ENCODE data around the gene SENP6. TPM values are rescaled to one million over a fixed set of nuclear protein-coding genes. Genes with fewer than 3 reads are reported as not detected.

SENP6 gene
- total and polyA plus RNA-seq, 4 donors: 12.2 to 42.3 (median 26.8) TPM

DNA sequence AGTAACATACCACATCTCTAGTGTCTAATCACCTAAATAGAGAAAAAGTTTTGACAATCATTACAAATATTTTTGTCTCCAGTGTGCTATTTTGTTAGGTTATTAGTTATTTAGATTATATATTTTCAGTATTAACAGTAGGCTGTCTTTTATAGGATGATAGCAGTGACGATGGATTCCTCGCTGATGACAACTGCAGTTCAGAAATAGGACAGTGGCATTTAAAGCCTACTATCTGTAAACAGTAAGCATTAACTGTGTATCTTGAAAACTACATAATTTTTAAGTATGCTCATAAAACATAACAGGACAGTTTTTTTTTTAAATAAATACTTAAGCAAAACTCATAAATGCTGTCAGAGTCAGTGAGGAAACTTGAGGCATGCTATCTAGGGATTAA lies 109.5 kb downstream of the SENP6 start:
- Histone ChIP-seq H3K4me1 (ENCODE audit: control insufficient read depth in 4 of 4, insufficient read depth in 4 of 4, low read length in 3 of 4) (no peaks in the 10 kb centered on the region), H3K9ac (ENCODE audit: low read depth in 1 of 2, low read length in 2 of 2) (no peak overlapping the region), H3K36me3 (ENCODE audit: control insufficient read depth in 4 of 4, insufficient read depth in 3 of 4, low read depth in 1 of 4, low read length in 3 of 4) (peaks cover 4 to 44% (median 32%) of the 10 kb centered on the region in 4 donors), H3K9me3 (ENCODE audit: control insufficient read depth in 4 of 4, low read length in 3 of 4) (no peaks in the 10 kb centered on the region), H3K27ac (ENCODE audit: low read depth in 1 of 2, low read length in 2 of 2) (no peak overlapping the region), H3K4me3 (ENCODE audit: low read depth in 1 of 3, low read length in 3 of 3) (no peak overlapping the region), H3K27me3 (ENCODE audit: control insufficient read depth in 4 of 4, insufficient read depth in 4 of 4, low read length in 3 of 4) (no peaks in the 10 kb centered on the region)
- TF ChIP-seq SP1 (IDR thresholded peaks at IDR 0.05) (no peak), FOXA2 (IDR thresholded peaks at IDR 0.05) (no peak), HNF4G (IDR thresholded peaks at IDR 0.05) (no peak), RAD21 (IDR thresholded peaks at IDR 0.05) (no peak), NR2F2 (IDR thresholded peaks at IDR 0.05) (no peak), JUND (IDR thresholded peaks at IDR 0.05) (no peak), HNF4A (conservative IDR thresholded peaks at IDR 0.05) (no peak), RXRA (IDR thresholded peaks at IDR 0.05) (no peak), EGR1 (IDR thresholded peaks at IDR 0.05; ENCODE audit: low read depth in 2 of 2) (no peak), FOXA1 (IDR thresholded peaks at IDR 0.05) (no peak), GABPA (IDR thresholded peaks at IDR 0.05 in 1 of 2, conservative IDR thresholded peaks at IDR 0.05 in 1 of 2) (no peak), MAX (IDR thresholded peaks at IDR 0.05) (no peak), YY1 (IDR thresholded peaks at IDR 0.05) (no peak), TAF1 (conservative IDR thresholded peaks at IDR 0.05) (no peak), ZBTB33 (IDR thresholded peaks at IDR 0.05) (no peak)
- TF ChIP-seq, protein P1, sequence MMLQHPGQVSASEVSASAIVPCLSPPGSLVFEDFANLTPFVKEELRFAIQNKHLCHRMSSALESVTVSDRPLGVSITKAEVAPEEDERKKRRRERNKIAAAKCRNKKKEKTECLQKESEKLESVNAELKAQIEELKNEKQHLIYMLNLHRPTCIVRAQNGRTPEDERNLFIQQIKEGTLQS (IDR thresholded peaks at IDR 0.05): no peak
- TF ChIP-seq, protein P2, sequence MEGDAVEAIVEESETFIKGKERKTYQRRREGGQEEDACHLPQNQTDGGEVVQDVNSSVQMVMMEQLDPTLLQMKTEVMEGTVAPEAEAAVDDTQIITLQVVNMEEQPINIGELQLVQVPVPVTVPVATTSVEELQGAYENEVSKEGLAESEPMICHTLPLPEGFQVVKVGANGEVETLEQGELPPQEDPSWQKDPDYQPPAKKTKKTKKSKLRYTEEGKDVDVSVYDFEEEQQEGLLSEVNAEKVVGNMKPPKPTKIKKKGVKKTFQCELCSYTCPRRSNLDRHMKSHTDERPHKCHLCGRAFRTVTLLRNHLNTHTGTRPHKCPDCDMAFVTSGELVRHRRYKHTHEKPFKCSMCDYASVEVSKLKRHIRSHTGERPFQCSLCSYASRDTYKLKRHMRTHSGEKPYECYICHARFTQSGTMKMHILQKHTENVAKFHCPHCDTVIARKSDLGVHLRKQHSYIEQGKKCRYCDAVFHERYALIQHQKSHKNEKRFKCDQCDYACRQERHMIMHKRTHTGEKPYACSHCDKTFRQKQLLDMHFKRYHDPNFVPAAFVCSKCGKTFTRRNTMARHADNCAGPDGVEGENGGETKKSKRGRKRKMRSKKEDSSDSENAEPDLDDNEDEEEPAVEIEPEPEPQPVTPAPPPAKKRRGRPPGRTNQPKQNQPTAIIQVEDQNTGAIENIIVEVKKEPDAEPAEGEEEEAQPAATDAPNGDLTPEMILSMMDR (IDR thresholded peaks at IDR 0.05; ENCODE audit: low read depth, low read length, missing input control): no peak
- TF ChIP-seq, protein P3, sequence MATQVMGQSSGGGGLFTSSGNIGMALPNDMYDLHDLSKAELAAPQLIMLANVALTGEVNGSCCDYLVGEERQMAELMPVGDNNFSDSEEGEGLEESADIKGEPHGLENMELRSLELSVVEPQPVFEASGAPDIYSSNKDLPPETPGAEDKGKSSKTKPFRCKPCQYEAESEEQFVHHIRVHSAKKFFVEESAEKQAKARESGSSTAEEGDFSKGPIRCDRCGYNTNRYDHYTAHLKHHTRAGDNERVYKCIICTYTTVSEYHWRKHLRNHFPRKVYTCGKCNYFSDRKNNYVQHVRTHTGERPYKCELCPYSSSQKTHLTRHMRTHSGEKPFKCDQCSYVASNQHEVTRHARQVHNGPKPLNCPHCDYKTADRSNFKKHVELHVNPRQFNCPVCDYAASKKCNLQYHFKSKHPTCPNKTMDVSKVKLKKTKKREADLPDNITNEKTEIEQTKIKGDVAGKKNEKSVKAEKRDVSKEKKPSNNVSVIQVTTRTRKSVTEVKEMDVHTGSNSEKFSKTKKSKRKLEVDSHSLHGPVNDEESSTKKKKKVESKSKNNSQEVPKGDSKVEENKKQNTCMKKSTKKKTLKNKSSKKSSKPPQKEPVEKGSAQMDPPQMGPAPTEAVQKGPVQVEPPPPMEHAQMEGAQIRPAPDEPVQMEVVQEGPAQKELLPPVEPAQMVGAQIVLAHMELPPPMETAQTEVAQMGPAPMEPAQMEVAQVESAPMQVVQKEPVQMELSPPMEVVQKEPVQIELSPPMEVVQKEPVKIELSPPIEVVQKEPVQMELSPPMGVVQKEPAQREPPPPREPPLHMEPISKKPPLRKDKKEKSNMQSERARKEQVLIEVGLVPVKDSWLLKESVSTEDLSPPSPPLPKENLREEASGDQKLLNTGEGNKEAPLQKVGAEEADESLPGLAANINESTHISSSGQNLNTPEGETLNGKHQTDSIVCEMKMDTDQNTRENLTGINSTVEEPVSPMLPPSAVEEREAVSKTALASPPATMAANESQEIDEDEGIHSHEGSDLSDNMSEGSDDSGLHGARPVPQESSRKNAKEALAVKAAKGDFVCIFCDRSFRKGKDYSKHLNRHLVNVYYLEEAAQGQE (IDR thresholded peaks at IDR 0.05): no peak
- 100% methylated on average over 2 of the region's 2 CpGs for WGBS
- no peak for DNase-seq (ENCODE audit: low spot score)

Measured in liver (tissue), 9 donors.